Stimulated activated naive CD8-positive, alpha-beta T cell treated with anti-CD3 and anti-CD28 coated beads, Interleukin-15, Interleukin-2, amounts not matched to agents 100 U/mL and 50 U/mL, for 24 hours (primary cell): Measurements from ENCODE around the gene S100A4.

Experiments used
- ATAC-seq: fragments of 150-1000 bp; cut with Tn5 transposase; one replicate; pipeline ENCODE4 v1.10.0; 2021
- DNase-seq: peaks from one replicate; pipeline ENCODE4 v3.0.0; 2021

Gene S100A4

GRCh38 chr1:153547560-153548551 lies 2.2 kb upstream of the S100A4 start:
- ATAC-seq (no peak), DNase-seq (no peak)

- no peak for DNase-seq
- no peak for ATAC-seq
Observed at GRCh38 chr1:153546796-153547559, 1.4 kb upstream of the S100A4 start.

- no peak for DNase-seq
- no peak for ATAC-seq
Observed at GRCh38 chr1:153546371-153546770, 765 bp upstream of the S100A4 start.

- DNase-seq (peak; percentile 33), ATAC-seq (no peak)
Observed at GRCh38 chr1:153544453-153545066, 1.0 kb downstream of the S100A4 start.

- DNase-seq (peak; percentile 7), ATAC-seq (no peak)
Observed at GRCh38 chr1:153543736-153544135, 1.9 kb downstream of the S100A4 start.

GRCh38 chr1:153542956-153543711 lies 2.5 kb downstream of the S100A4 start:
- ATAC-seq (no peak), DNase-seq (peak; percentile 12)

- ATAC-seq (no peak), DNase-seq (peak; percentile 19)
Observed at GRCh38 chr1:153541641-153542590, 3.7 kb downstream of the S100A4 start.

- no peak for ATAC-seq
Observed at GRCh38 chr1:153540394-153541361, 4.9 kb downstream of the S100A4 start, which contains the start of gene S100A5. TSS of gene S100A5 (minus strand) at chr1:153540934. CDS start at chr1:153540191, 743 bp downstream.

GRCh38 chr1:153539395-153540093 lies 6.1 kb downstream of the S100A4 start:
- DNase-seq = peak; percentile 8
- ATAC-seq = no peak

More at GRCh38 chr1:153540394-153541361, 4.9 kb downstream of the S100A4 start, which contains the start of gene S100A5:
- DNase-seq = peak; percentile 56

GRCh38 chr1:153538315-153538821 lies 7.2 kb downstream of the S100A4 start:
- DNase-seq = no peak
- ATAC-seq = no peak

- no peak for DNase-seq
- no peak for ATAC-seq
Observed at GRCh38 chr1:153537376-153537730, 8.3 kb downstream of the S100A4 start.

GRCh38 chr1:153536671-153537375 lies 8.8 kb downstream of the S100A4 start:
- ATAC-seq = no peak
- no peak for DNase-seq

GRCh38 chr1:153536012-153536670 lies 9.5 kb downstream of the S100A4 start:
- ATAC-seq (peak; percentile 77), DNase-seq (peak; percentile 85)

- ATAC-seq = peak; percentile 37
- peak; percentile 58 for DNase-seq
Observed at GRCh38 chr1:153535242-153536011, 10.2 kb downstream of the S100A4 start, which contains the start of gene S100A6. TSS of gene S100A6 (minus strand) at chr1:153535991. CDS start at chr1:153535339, 652 bp downstream.

GRCh38 chr1:153534925-153535241 lies 10.7 kb downstream of the S100A4 start:
- DNase-seq = no peak
- no peak for ATAC-seq

- no peak for DNase-seq
- no peak for ATAC-seq
Observed at GRCh38 chr1:153534226-153534924, 11.2 kb downstream of the S100A4 start.
